ENCODE data around the gene AMOTL2.

Gene AMOTL2

GRCh38 chr3:134356411-134357040, 17.7 kb downstream of the AMOTL2 start:
- Histone ChIP-seq H3K27me3 (no peaks in the 10 kb centered on the region), H3K9me3 (no peaks in the 10 kb centered on the region), H3K4me3 (ENCODE audit: low read depth in 1 of 2, low read length in 1 of 2) (no peak overlapping the region), H3K4me1 (ENCODE audit: control insufficient read depth in 1 of 2, insufficient read depth in 1 of 2, low read depth in 1 of 2, low read length in 1 of 2) (no peaks in the 10 kb centered on the region), H3K36me3 (no peaks in the 10 kb centered on the region), H3K27ac (no peak overlapping the region)
- TF ChIP-seq CTCF (IDR thresholded peaks at IDR 0.05), result no peak

- Histone ChIP-seq H3K27ac (no peak overlapping the region), H3K9me3 (no peaks in the 10 kb centered on the region), H3K4me3 (ENCODE audit: low read depth in 1 of 2, low read length in 1 of 2) (no peak overlapping the region)
These were observed 18.8 kb downstream of the AMOTL2 start for GRCh38 chr3:134355416-134355815.

GRCh38 chr3:134354612-134355251, 19.5 kb downstream of the AMOTL2 start:
- TF ChIP-seq CTCF (IDR thresholded peaks at IDR 0.05), result no peak
- no peaks in the 10 kb centered on the region for H3K36me3 ChIP-seq
- H3K4me3 ChIP-seq (ENCODE audit: low read depth in 1 of 2, low read length in 1 of 2), result no peak overlapping the region
- H3K27me3 ChIP-seq, result no peaks in the 10 kb centered on the region
- no peaks in the 10 kb centered on the region for H3K4me1 ChIP-seq (ENCODE audit: control insufficient read depth in 1 of 2, insufficient read depth in 1 of 2, low read depth in 1 of 2, low read length in 1 of 2)
- H3K27ac ChIP-seq, result no peak overlapping the region
- no peaks in the 10 kb centered on the region for H3K9me3 ChIP-seq

More at GRCh38 chr3:134355416-134355815, 18.8 kb downstream of the AMOTL2 start:
- TF ChIP-seq CTCF (IDR thresholded peaks at IDR 0.05), result no peak
- H3K27me3 ChIP-seq, result no peaks in the 10 kb centered on the region
- H3K4me1 ChIP-seq (ENCODE audit: control insufficient read depth in 1 of 2, insufficient read depth in 1 of 2, low read depth in 1 of 2, low read length in 1 of 2), result no peaks in the 10 kb centered on the region
- no peaks in the 10 kb centered on the region for H3K36me3 ChIP-seq

- no peak for TF ChIP-seq CTCF (IDR thresholded peaks at IDR 0.05)
- Histone ChIP-seq H3K27ac (no peak overlapping the region), H3K36me3 (no peaks in the 10 kb centered on the region), H3K9me3 (no peaks in the 10 kb centered on the region), H3K4me1 (ENCODE audit: control insufficient read depth in 1 of 2, insufficient read depth in 1 of 2, low read depth in 1 of 2, low read length in 1 of 2) (no peaks in the 10 kb centered on the region), H3K4me3 (ENCODE audit: low read depth in 1 of 2, low read length in 1 of 2) (no peak overlapping the region), H3K27me3 (no peaks in the 10 kb centered on the region)
These were observed 20.2 kb downstream of the AMOTL2 start for GRCh38 chr3:134353831-134354611.

GRCh38 chr3:134353171-134353825, 20.9 kb downstream of the AMOTL2 start:
- TF ChIP-seq CTCF (IDR thresholded peaks at IDR 0.05), result no peak
- Histone ChIP-seq H3K36me3 (no peaks in the 10 kb centered on the region), H3K4me3 (ENCODE audit: low read depth in 1 of 2, low read length in 1 of 2) (no peak overlapping the region), H3K27me3 (no peaks in the 10 kb centered on the region), H3K27ac (no peak overlapping the region), H3K9me3 (no peaks in the 10 kb centered on the region), H3K4me1 (ENCODE audit: control insufficient read depth in 1 of 2, insufficient read depth in 1 of 2, low read depth in 1 of 2, low read length in 1 of 2) (no peaks in the 10 kb centered on the region)
